HG03575 (cell line): ENCODE data around the gene SELENOM.

Experiments
- ATAC-seq: cut with Tn5 transposase; IDR thresholded peaks from one replicate; pipeline ENCODE4 v1.9.1; 2021; ENCODE audit not compliant: unreplicated experiment, insufficient number of reproducible peaks, low FRiP score; ENCODE audit errors: extremely low read depth

Gene SELENOM

GRCh38 chr22:31096657-31097279 lies 10.6 kb downstream of the SELENOM start:
- no peak for ATAC-seq

- ATAC-seq, result no peak
Measured at GRCh38 chr22:31095637-31096249, 11.6 kb downstream of the SELENOM start.

- no peak for ATAC-seq
Measured at GRCh38 chr22:31094741-31095140, 12.6 kb downstream of the SELENOM start.

GRCh38 chr22:31094021-31094551 lies 13.3 kb downstream of the SELENOM start:
- no peak for ATAC-seq

- no peak for ATAC-seq
Measured at GRCh38 chr22:31093086-31093850, 14.1 kb downstream of the SELENOM start.

- ATAC-seq, result no peak
Measured at GRCh38 chr22:31092161-31092560, 15.2 kb downstream of the SELENOM start.

- no peak for ATAC-seq
Measured at GRCh38 chr22:31091106-31091975, 16.0 kb downstream of the SELENOM start.

GRCh38 chr22:31090217-31091085 lies 16.9 kb downstream of the SELENOM start:
- ATAC-seq, result no peak

- ATAC-seq, result no peak
Measured at GRCh38 chr22:31089160-31090100, 17.9 kb downstream of the SELENOM start.

- no peak for ATAC-seq
Measured at GRCh38 chr22:31088233-31088986, 19.0 kb downstream of the SELENOM start.

GRCh38 chr22:31087744-31088215 lies 19.6 kb downstream of the SELENOM start:
- ATAC-seq, result no peak

GRCh38 chr22:31086703-31087330 lies 20.6 kb downstream of the SELENOM start:
- no peak for ATAC-seq

- ATAC-seq, result no peak
Measured at GRCh38 chr22:31085928-31086327, 21.4 kb downstream of the SELENOM start.

- ATAC-seq, result no peak
Measured at GRCh38 chr22:31085493-31085824, 21.9 kb downstream of the SELENOM start.

- no peak for ATAC-seq
Measured at GRCh38 chr22:31084811-31085492, 22.4 kb downstream of the SELENOM start.
